Mononuclear cell (primary cell): ENCODE measurements around the gene CBX5. TPM values are rescaled to one million over a fixed set of nuclear protein-coding genes. Genes with fewer than 3 reads are reported as not detected.

Experiments
- H3K27me3 ChIP-seq: 2 replicates; pipeline ENCODE4 v1.6.0; 2011; ENCODE audit warnings: low read length, control low read depth; ENCODE audit not compliant: insufficient read depth
- H3K4me1 ChIP-seq: 2 replicates; pipeline ENCODE4 v1.5.1; 2011; ENCODE audit warnings: mild to moderate bottlenecking, low read length, control low read depth; ENCODE audit not compliant: insufficient read depth
- H3K4me3 ChIP-seq: 2 replicates; pipeline ENCODE4 v1.5.1; 2011; ENCODE audit warnings: mild to moderate bottlenecking, low read length, moderate library complexity
- H3K9me3 ChIP-seq: 2 replicates; pipeline ENCODE4 v1.5.1; 2011; ENCODE audit warnings: low read depth, mild to moderate bottlenecking, control low read depth, low read length
- total RNA-seq: library from RNA; depleted of rRNA; stranded (reverse); fragments of >200 nt; gene quantifications from one replicate; pipeline ENCODE4 v1.2.3, GENCODE V29; 2012

The CBX5 gene
- total RNA-seq, 1 donor: 16.0 TPM

DNA sequence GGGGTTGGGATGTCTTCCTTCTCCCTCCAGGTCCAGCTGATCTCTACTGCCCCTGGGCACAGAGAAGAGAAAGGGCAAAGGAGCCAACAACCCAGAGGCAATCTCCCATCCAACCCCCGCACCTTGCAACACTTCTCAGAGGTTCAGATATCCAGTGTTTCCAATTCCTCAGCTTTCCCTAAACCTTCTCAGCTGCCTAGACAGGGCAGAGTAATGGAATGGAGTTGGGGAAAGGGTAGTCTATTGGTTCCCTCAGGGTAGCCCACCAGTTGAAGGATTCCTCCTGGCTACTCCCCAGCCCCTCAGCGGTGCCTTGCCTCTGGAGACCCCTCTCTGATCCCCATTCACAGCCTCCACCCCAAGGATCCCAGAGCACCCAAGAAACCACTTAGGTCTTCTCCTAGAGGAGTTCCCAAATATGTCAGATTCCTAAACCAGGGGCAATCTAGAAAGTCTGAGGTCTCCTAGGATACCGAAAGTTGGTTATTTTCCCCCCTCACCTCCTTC is 20.4 kb upstream of the CBX5 start:
- Histone ChIP-seq H3K27me3 (peaks cover 9% of the 10 kb centered on the region), H3K9me3 (no peaks in the 10 kb centered on the region), H3K4me3 (peak overlapping the region; percentile 54), H3K4me1 (peaks cover 88% of the 10 kb centered on the region)

DNA sequence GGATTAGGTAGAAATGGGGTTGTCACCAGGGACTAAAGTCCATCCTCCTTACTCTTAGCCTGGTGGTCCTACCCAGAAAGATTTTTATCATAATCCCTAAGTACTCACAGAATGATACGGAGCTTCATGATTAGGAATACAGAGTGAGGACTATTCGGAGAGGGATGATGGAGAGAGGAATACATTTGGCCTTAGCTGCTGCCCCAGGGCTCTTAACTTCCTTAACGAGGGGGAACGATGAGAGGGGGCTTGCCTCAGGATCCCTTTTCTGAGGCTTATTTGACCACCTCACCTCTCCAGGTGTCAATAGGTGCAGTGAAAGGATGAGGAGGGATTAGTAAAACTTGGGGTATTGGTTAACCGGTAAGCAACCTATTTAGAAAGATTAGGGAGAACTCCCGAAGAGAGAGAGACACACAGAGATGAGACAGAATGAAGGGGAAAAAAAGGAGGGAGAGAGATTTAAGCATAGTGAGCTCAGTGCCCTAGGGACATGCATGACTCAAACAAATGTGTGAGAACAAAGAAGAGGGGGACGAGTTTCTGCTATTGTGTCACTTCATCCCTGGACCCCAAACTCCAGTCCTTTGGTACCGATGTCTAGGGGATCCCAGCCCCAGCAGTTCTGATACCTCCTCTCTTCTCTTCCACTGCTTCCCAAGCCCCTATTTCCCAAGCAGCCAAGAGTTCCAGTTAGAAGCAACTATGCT is 19.7 kb upstream of the CBX5 start:
- Histone ChIP-seq H3K4me3 (peak overlapping the region; percentile 54), H3K27me3 (peaks cover 9% of the 10 kb centered on the region), H3K9me3 (no peaks in the 10 kb centered on the region), H3K4me1 (peaks cover 88% of the 10 kb centered on the region)

DNA sequence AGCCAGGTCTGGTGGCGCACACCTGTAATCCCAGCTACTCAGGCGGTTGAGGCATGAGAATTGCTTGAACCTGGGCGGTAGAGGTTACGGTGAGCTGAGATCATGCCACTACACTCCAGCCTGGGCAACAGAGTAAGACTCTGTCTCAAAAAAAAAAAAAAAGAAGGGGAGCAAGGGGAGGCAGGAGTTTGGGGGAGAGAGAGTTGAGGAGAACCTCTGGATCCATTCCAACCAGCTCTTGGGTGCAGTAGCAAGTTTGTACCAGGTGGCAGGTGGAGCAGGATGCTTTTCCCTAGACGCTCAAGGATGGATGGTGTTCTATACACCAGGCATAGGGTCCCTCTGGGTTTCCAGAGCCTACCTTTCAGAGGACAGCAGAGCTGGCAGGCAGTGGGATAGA is 19.0 kb upstream of the CBX5 start:
- H3K4me1 ChIP-seq: peaks cover 88% of the 10 kb centered on the region
- no peaks in the 10 kb centered on the region for H3K9me3 ChIP-seq
- peak overlapping the region; percentile 54 for H3K4me3 ChIP-seq
- peaks cover 9% of the 10 kb centered on the region for H3K27me3 ChIP-seq

DNA sequence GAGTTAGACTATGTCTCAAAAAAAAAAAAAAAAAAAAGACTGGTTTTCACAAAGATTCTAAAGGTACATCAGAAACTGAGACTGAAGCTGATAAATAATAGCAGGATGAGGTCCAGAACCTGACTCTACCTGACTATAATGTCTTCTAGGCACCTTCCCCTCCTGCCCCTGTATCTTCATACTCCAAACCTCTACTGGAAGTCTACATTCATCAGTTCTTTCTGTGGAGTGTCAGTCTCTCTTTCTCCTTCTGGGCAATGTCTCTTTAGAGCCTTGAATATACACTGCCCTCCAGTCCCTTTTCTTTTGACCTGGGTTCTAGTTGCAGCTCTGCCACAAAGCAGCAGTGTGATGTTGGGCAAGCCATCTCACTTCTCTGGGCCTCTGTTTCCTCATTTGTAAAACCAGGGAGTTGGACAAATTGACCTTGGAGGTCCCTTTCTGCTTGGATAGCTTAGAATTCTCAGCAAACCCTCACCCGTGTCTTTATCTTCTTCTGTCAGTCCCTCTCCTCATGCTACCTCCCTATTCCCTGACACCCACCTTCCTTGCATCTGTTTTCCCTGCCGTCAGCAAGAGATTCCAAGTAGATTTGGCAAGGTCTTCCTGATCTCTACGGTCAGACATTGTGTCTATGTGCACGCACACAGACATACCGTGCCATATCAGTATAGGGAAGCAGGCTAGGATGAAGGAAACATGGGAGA is 16.6 kb upstream of the CBX5 start:
- Histone ChIP-seq H3K9me3 (no peaks in the 10 kb centered on the region), H3K4me1 (peaks cover 88% of the 10 kb centered on the region), H3K4me3 (peak overlapping the region; percentile 34), H3K27me3 (peaks cover 4% of the 10 kb centered on the region)

DNA sequence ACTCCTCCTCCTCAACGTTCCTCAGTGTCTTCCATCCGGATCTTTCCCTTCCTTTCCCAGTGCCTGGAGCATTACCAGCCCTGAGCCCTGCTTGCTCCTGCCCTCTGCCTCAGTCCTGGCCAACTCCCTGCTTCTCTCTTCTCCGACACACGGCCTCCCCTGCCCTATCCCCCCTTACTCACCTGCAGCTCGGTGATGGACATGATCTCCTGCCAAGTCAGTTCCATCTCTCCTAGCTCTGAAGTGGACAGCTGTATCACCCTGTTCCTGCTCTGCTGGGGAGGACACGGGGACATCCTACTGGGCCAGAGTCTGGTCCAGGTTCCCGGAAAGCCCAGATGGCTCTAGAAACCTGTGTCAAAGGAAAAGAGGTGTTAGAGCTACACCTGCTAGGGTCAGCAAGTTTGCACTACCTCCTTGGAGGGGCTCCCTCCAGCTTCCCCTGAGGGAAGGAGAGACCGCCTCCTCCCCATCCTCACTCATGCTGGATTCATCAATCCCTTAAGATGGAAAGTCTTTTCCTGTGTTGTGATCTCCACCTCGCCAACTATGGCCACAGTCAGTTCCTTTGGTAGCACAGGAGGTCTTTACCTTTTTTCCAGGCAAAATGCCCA is 15.1 kb upstream of the CBX5 start:
- H3K4me1 ChIP-seq: peaks cover 90% of the 10 kb centered on the region
- peak overlapping the region; percentile 11 for H3K4me3 ChIP-seq
- H3K27me3 ChIP-seq: no peaks in the 10 kb centered on the region
- no peaks in the 10 kb centered on the region for H3K9me3 ChIP-seq

DNA sequence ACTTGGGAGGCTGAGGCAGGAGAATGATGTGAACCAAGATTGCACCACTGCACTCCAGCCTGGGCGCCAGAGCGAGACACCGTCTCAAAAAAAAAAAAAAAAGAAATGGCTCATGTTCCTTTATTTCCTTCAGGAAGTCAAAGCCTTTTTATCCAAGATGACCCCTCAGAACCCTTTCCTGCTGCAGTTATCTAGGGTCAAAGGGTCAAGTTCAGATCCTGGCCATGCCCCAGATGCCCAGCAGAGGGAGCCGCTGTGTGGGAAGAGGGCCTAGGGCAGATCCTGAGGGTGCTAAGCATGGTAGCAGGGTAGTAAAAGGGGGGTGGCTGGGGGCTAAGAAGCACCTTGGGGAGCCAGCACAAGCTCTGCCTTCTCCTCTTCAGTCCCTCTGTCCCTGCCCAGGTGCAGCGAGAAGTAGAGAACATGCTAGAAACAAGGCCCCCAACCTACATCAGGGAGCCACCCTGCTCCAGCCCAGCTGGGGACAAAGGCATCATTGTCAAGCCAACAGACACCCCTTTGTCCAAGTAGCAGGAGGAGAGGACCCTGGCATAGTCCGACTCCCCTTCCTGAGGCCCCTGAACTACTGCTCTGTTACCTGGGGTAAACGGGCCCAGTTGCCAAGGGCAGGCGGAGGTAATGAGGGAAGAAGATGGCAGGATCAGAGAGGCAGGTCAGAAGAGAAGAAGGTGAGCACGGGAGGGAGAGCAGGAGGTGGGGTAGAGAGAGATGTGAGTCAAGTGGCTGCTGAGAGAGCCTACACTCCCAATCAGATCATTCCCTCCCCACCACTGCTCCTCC is 14.4 kb upstream of the CBX5 start:
- Histone ChIP-seq H3K9me3 (no peaks in the 10 kb centered on the region), H3K4me3 (peak overlapping the region; percentile 11), H3K4me1 (peaks cover 97% of the 10 kb centered on the region), H3K27me3 (no peaks in the 10 kb centered on the region)

DNA sequence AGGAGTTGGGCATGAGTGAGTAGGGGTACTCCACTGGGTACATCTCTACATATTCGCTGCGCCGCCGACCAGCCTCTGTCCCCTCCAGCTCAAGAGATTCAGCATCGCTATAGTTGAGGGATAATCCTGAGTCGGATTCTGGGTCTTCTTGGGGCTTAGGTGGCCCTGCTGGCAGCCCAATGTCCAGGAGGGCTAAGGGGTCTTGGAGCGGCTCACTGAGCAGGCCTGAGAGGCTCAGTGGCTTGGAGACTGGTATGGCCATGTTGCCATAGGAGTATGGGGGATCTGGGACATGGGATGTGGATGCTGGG is 13.0 kb upstream of the CBX5 start:
- Histone ChIP-seq H3K9me3 (no peaks in the 10 kb centered on the region), H3K4me1 (peaks cover 95% of the 10 kb centered on the region), H3K27me3 (no peaks in the 10 kb centered on the region), H3K4me3 (no peak overlapping the region)

DNA sequence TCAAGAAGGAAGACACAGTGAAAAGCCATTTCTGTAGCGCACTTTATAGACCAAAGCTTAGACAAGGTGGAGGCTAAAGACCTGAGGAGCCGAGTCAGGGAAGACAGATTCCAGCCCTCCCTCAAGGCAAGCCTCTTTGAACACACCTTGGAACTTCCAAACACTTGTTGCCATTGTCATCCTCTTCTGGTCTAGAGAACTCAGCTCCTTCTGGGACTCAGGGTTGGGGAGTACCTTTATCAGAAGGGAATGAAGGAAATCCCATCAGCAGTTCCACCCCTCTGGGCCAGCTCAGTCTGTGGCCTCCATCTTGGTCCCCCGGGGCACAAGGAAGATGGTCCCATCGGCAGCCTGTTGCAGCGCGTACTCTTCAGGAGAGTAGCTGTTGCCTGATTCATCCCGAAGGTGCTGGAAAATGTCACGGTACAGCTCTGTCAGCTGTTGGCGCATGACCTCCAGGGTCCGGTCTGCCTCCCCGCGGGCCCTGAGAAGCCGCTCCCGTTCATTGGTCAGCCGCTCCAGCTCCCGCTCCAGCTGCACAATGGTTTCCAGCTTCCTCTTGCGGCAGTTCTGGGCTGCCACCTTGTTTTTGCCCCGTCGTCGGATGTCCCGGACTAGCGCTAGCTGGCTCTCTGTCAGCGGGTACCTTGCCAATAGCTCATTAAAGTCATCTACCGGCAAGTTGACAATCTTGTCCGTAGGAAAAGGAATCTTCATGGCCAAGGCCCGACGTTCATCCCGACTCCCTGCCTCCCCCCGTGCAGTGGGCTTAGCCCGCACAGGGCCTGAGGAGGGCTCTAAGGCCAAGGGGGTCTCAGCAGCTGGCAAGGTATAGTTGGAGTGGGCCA is 12.4 kb upstream of the CBX5 start:
- H3K27me3 ChIP-seq: no peaks in the 10 kb centered on the region
- H3K9me3 ChIP-seq: no peaks in the 10 kb centered on the region
- H3K4me1 ChIP-seq: peaks cover 97% of the 10 kb centered on the region
- no peak overlapping the region for H3K4me3 ChIP-seq

DNA sequence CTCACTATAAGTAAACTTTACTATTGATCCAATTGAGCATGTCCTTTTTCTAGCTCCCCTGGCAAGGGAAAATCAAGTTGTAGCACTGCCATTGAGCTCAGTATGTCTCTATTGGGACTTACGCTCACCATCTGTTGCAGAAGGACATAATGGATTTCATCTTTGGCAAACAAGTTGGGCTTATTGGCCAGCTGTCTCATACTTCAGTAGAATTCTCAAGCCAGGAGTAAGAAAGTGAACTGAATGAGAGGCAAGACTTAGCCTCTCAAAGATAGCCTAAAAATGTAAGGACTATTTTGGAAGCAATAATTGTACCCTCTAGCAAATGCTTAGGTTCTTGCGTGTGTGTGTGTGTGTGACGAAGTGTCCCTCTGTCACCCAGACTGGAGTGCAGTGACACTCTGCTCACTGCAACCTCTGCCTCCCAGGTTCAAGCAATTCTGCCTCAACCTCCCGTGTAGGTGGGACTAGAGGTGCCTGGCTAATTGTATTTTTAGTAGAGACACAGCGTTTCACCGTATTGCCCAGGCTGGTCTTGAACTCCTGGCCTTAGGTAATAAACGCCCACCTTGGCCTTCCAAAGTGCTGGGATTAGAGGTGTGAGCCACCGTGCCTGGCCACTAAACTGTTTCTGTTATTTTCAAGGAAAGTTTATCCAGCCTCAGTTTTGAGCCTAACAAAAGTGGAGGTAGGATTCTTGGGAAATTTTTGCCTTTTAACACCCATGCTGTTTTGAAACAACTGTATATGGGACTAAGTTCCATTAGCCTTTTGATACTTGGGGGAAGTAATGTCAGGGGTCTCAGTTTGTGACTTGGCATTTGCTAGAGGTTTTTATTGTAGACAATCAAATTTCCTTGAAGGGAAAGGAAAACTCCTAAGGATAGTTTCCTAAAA is 7.6 kb upstream of the CBX5 start:
- Histone ChIP-seq H3K4me1 (peaks cover 90% of the 10 kb centered on the region), H3K27me3 (no peaks in the 10 kb centered on the region), H3K9me3 (no peaks in the 10 kb centered on the region), H3K4me3 (no peak overlapping the region)

DNA sequence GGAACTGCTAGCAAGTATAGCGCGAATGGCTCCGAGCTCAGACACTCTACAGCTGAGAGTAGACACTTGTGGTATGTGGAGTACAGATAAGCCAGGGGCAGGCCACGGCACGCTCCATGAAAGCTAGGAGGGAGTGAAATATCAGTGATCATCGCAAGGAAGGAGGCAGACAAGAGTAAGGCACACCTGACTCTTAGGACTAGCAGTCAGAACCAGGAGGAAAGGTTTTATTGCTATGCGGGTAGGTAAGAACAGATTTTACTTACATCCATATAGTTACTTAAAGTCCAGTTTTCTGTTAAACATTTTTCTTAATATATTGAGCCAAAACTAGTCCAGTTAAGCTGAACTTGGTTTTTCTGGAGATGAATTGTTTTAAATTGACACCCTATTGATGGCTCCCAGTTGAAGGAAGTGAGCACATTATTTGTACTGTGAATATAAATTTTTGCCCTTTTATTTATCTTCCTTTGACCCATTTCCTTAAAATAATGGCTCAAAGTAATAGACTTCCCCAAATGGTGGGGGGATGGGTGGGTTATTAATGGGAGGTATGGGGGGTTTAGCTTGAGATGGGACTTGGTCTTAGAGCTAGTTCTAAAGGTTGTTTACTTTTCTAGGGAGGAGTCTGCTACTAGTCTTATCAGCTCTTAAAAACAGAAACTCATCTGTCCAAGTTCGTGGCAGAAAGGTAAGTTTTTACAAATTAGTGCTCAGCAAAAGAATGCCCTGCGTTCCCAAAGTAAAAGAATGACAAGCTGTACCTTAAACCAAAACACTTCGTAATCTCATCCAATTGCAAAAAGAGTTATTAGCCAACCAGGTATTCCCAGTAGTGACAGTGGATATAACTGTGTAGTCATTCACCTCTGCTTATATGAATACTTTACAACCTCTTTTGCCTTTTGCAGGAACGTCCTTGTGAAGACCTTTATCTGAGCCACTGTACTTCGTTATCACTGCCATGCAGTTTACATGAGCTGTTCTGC is 6.4 kb upstream of the CBX5 start:
- Histone ChIP-seq H3K4me3 (no peak overlapping the region), H3K9me3 (no peaks in the 10 kb centered on the region), H3K27me3 (no peaks in the 10 kb centered on the region), H3K4me1 (peaks cover 90% of the 10 kb centered on the region)

DNA sequence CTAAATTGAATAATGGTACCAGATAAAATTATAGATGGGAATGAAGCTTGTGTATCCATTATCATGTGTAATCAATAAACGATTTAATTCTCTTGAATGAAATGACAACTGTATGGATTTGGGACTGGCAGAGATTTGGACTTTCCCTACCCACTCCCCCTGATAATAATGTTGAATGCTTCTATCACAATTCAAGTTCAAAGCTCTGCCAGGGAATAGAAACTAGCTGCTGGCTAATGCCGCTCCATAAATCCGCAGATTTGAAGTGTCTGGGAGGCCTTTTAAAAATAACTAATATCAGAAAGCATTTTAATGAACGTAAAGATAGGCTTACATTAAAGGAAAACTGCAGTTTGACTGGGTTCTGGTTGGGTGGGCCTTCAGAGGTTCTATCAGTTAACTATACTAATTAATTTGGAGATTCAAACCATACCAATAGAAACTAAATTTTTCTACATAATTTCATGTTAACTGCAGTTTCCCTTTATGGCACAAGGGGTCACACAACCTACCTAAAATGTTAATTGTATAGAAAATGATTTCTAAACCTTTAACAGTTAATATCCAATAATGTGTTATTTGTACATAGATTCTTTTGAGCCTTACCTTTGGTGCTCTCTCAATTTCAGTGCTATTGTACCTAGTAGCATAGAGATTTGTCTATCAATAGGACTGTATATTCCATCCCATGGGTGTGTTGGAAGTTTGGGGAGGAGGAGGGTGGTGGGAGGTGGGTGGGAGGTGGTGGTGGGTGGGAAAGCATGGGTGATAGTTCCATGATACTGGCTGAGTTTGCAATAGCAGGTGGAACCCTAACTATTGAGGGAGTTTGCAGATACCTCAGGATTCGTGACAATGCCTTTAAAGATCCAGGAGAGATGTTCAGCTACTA is 5.5 kb upstream of the CBX5 start:
- Histone ChIP-seq H3K4me1 (peaks cover 82% of the 10 kb centered on the region), H3K27me3 (no peaks in the 10 kb centered on the region), H3K9me3 (no peaks in the 10 kb centered on the region), H3K4me3 (no peak overlapping the region)
